Measurements from ENCODE around the gene CPZ.

DNA sequence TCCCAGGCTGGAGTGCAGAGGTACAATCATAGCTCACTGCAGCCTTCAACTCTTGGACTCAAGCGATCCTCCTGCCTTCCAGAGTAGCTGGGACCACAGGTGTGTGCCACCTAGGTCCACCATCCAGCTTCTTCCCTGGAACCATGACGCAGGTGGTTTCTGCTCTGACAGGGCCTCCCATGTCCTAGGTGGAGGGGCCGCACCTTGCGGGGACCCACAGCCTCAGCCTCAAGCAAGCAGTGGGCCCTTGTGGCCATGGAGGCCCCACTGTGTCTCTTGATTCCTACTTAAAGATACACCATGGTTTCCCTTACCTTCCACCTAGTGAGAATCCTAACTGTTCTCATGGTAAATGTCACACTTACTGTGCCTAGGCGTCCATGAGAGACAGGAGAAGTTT, 19.3 kb upstream of the CPZ start:
- TF ChIP-seq, protein P1, sequence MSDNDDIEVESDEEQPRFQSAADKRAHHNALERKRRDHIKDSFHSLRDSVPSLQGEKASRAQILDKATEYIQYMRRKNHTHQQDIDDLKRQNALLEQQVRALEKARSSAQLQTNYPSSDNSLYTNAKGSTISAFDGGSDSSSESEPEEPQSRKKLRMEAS (IDR thresholded peaks at IDR 0.05; ENCODE audit: low read depth, low read length) = no peak
- TF ChIP-seq, protein P2, sequence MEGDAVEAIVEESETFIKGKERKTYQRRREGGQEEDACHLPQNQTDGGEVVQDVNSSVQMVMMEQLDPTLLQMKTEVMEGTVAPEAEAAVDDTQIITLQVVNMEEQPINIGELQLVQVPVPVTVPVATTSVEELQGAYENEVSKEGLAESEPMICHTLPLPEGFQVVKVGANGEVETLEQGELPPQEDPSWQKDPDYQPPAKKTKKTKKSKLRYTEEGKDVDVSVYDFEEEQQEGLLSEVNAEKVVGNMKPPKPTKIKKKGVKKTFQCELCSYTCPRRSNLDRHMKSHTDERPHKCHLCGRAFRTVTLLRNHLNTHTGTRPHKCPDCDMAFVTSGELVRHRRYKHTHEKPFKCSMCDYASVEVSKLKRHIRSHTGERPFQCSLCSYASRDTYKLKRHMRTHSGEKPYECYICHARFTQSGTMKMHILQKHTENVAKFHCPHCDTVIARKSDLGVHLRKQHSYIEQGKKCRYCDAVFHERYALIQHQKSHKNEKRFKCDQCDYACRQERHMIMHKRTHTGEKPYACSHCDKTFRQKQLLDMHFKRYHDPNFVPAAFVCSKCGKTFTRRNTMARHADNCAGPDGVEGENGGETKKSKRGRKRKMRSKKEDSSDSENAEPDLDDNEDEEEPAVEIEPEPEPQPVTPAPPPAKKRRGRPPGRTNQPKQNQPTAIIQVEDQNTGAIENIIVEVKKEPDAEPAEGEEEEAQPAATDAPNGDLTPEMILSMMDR (IDR thresholded peaks at IDR 0.05 in 2 of 3, conservative IDR thresholded peaks at IDR 0.05 in 1 of 3; ENCODE audit: control insufficient read depth in 2 of 3, extremely low read depth in 1 of 3, insufficient read depth in 1 of 3, low read depth in 3 of 3, low read length in 3 of 3) = no peak
- TF ChIP-seq POLR2AphosphoS5 (IDR thresholded peaks at IDR 0.05; ENCODE audit: low read length) (no peak), POLR2AphosphoS2 (IDR thresholded peaks at IDR 0.05; ENCODE audit: low read depth, low read length) (no peak), TCF12 (IDR thresholded peaks at IDR 0.05; ENCODE audit: low read depth, low read length) (no peak), KAT2A (conservative IDR thresholded peaks at IDR 0.05; ENCODE audit: control insufficient read depth, low read depth, low read length) (no peak), CREB1 (IDR thresholded peaks at IDR 0.05; ENCODE audit: low read depth) (no peak)
- TF ChIP-seq, protein P3, sequence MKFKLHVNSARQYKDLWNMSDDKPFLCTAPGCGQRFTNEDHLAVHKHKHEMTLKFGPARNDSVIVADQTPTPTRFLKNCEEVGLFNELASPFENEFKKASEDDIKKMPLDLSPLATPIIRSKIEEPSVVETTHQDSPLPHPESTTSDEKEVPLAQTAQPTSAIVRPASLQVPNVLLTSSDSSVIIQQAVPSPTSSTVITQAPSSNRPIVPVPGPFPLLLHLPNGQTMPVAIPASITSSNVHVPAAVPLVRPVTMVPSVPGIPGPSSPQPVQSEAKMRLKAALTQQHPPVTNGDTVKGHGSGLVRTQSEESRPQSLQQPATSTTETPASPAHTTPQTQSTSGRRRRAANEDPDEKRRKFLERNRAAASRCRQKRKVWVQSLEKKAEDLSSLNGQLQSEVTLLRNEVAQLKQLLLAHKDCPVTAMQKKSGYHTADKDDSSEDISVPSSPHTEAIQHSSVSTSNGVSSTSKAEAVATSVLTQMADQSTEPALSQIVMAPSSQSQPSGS (IDR thresholded peaks at IDR 0.05; ENCODE audit: low read length) = no peak

Measured in GM12878 (cell line).